ENCODE results near the gene PANX3. TPM values are rescaled to one million over a fixed set of nuclear protein-coding genes. Genes with fewer than 3 reads are reported as not detected.
"Not testable (repeated sequence)": the region's sequence is repeated elsewhere in the genome, so short reads cannot be mapped to it uniquely, and the experiment has no call there.

PANX3 gene
- total RNA-seq, 1 experiment from 2014 or later = not detected

GRCh38 chr11:124595302-124595701 is 15.9 kb upstream of the PANX3 start:
- peaks cover 71% of the 10 kb centered on the region for H3K27me3 Mint-ChIP-seq (ENCODE audit: insufficient read depth, unreplicated experiment)
- BruUV-seq (replicated peaks) = no TSS peak
- ChIA-PET POLR2A (interaction anchor here (0.8 kb wide), 1 partner anchor 27 kb away, joined by 3 read pairs; the partner anchor contains the start of gene TBRG1), CTCF (interaction anchor here (0.6 to 1.5 kb wide), 5 partner anchors 9 to 193 kb away, joined by 3 to 6 read pairs (median 4); no protein-coding TSS in a partner anchor)
- no peak for TF ChIP-seq CTCF (IDR thresholded peaks at IDR 0.05; ENCODE audit: unreplicated experiment)
- intact Hi-C loops (cut with micrococcal nuclease) = no loop called here
- H3K36me3 Mint-ChIP-seq (ENCODE audit: insufficient read depth, unreplicated experiment) = no peaks in the 10 kb centered on the region
- H3K9me3 Mint-ChIP-seq (ENCODE audit: unreplicated experiment) = no peaks in the 10 kb centered on the region
- DNase-seq (ENCODE audit: unreplicated experiment) = no peak
- no peak overlapping the region for H3K27ac Mint-ChIP-seq (ENCODE audit: low read depth, unreplicated experiment)
- H3K4me1 Mint-ChIP-seq (ENCODE audit: insufficient read depth, unreplicated experiment) = no peaks in the 10 kb centered on the region
- no peak overlapping the region for H3K4me3 Mint-ChIP-seq (ENCODE audit: unreplicated experiment)

- Mint-ChIP-seq H3K4me3 (ENCODE audit: unreplicated experiment) (no peak overlapping the region), H3K36me3 (ENCODE audit: insufficient read depth, unreplicated experiment) (no peaks in the 10 kb centered on the region), H3K27me3 (ENCODE audit: insufficient read depth, unreplicated experiment) (peaks cover 72% of the 10 kb centered on the region), H3K27ac (ENCODE audit: low read depth, unreplicated experiment) (no peak overlapping the region), H3K4me1 (ENCODE audit: insufficient read depth, unreplicated experiment) (no peaks in the 10 kb centered on the region), H3K9me3 (ENCODE audit: unreplicated experiment) (no peaks in the 10 kb centered on the region)
- TF ChIP-seq CTCF (IDR thresholded peaks at IDR 0.05; ENCODE audit: unreplicated experiment) = no peak
- no peak for DNase-seq (ENCODE audit: unreplicated experiment)
- CTCF ChIA-PET = interaction anchor here (0.8 to 2.0 kb wide), 2 partner anchors 12 to 257 kb away, joined by 3 to 6 read pairs; no protein-coding TSS in a partner anchor
- POLR2A ChIA-PET = no interaction called here
- intact Hi-C loops (cut with micrococcal nuclease) = no loop called here
- BruUV-seq (replicated peaks) = no TSS peak
These were observed 13.6 kb upstream of the PANX3 start for GRCh38 chr11:124597626-124598025.

GRCh38 chr11:124600621-124601320 is 10.5 kb upstream of the PANX3 start:
- POLR2A ChIA-PET = interaction anchor here (1.0 kb wide), 1 partner anchor 19 kb away, joined by 3 read pairs; no protein-coding TSS in a partner anchor
- no peak for DNase-seq (ENCODE audit: unreplicated experiment)
- Mint-ChIP-seq H3K27ac (ENCODE audit: low read depth, unreplicated experiment) (no peak overlapping the region), H3K9me3 (ENCODE audit: unreplicated experiment) (no peaks in the 10 kb centered on the region), H3K4me1 (ENCODE audit: insufficient read depth, unreplicated experiment) (no peaks in the 10 kb centered on the region), H3K27me3 (ENCODE audit: insufficient read depth, unreplicated experiment) (peaks cover 49% of the 10 kb centered on the region), H3K36me3 (ENCODE audit: insufficient read depth, unreplicated experiment) (no peaks in the 10 kb centered on the region), H3K4me3 (ENCODE audit: unreplicated experiment) (no peak overlapping the region)
- CTCF ChIA-PET = interaction anchor here (0.6 to 1.2 kb wide), 3 partner anchors 14 to 198 kb away, joined by 3 to 5 read pairs (median 3); no protein-coding TSS in a partner anchor
- intact Hi-C loops (cut with micrococcal nuclease) = no loop called here
- no TSS peak for BruUV-seq (replicated peaks)
- TF ChIP-seq CTCF (IDR thresholded peaks at IDR 0.05; ENCODE audit: unreplicated experiment) = no peak

GRCh38 chr11:124602193-124602592 is 9.0 kb upstream of the PANX3 start:
- H3K36me3 Mint-ChIP-seq (ENCODE audit: insufficient read depth, unreplicated experiment) = no peaks in the 10 kb centered on the region
- BruUV-seq (replicated peaks) = no TSS peak
- POLR2A ChIA-PET = interaction anchor here (1.0 to 3.0 kb wide), 2 partner anchors 17 to 21 kb away, joined by 3 to 10 read pairs; partner anchors contain the start of gene TBRG1
- peak; percentile 52 for DNase-seq (ENCODE audit: unreplicated experiment)
- no peaks in the 10 kb centered on the region for H3K9me3 Mint-ChIP-seq (ENCODE audit: unreplicated experiment)
- H3K4me3 Mint-ChIP-seq (ENCODE audit: unreplicated experiment) = no peak overlapping the region
- CTCF ChIA-PET = interaction anchor here (0.6 kb wide), 1 partner anchor 169 kb away, joined by 7 read pairs; no protein-coding TSS in a partner anchor
- no peak overlapping the region for H3K27ac Mint-ChIP-seq (ENCODE audit: low read depth, unreplicated experiment)
- H3K27me3 Mint-ChIP-seq (ENCODE audit: insufficient read depth, unreplicated experiment) = peaks cover 35% of the 10 kb centered on the region
- TF ChIP-seq CTCF (IDR thresholded peaks at IDR 0.05; ENCODE audit: unreplicated experiment) = no peak
- intact Hi-C loops (cut with micrococcal nuclease) = no loop called here
- no peaks in the 10 kb centered on the region for H3K4me1 Mint-ChIP-seq (ENCODE audit: insufficient read depth, unreplicated experiment)

- H3K9me3 Mint-ChIP-seq (ENCODE audit: unreplicated experiment); H3K4me1 Mint-ChIP-seq (ENCODE audit: insufficient read depth, unreplicated experiment); intact Hi-C loops (cut with micrococcal nuclease); BruUV-seq (replicated peaks); H3K36me3 Mint-ChIP-seq (ENCODE audit: insufficient read depth, unreplicated experiment); H3K4me3 Mint-ChIP-seq (ENCODE audit: unreplicated experiment); H3K27ac Mint-ChIP-seq (ENCODE audit: low read depth, unreplicated experiment); DNase-seq (ENCODE audit: unreplicated experiment): not testable (repeated sequence)
- CTCF ChIA-PET = interaction anchor here (0.6 kb wide), 1 partner anchor 711 kb away, joined by 4 read pairs; no protein-coding TSS in a partner anchor
- peaks cover 29% of the 10 kb centered on the region for H3K27me3 Mint-ChIP-seq (ENCODE audit: insufficient read depth, unreplicated experiment)
- POLR2A ChIA-PET = interaction anchor here (3.0 kb wide), 1 partner anchor 20 kb away, joined by 10 read pairs; the partner anchor contains the start of gene TBRG1
These were observed 8.5 kb upstream of the PANX3 start for GRCh38 chr11:124602723-124603122.
